ENCODE measurements around the gene RAB3C. TPM values are rescaled to one million over a fixed set of nuclear protein-coding genes. Genes with fewer than 3 reads are reported as not detected.

Gene RAB3C
- total RNA-seq, 1 donor from 2014 or later, result 0.84 TPM

DNA sequence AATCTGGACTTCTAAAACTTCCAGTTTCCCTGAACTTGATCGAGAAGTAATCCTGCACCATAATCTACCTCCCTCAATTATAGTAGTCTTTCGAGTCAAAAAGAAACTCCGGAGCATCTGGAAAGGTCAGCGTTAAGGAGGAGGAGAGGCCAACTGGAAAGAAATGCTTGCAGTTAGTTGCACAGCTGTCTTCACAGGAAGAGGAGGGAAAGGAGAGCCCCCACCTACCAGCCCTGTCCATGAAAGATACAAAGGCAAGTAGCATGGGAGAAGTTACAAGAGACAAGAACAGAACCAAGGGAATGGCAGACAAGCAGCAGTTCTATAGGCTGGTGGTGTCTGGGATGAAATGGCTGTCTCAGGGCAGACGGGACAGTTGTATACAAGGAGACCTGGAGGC, 170.6 kb downstream of the RAB3C start:
- DNase-seq, result no peak
- intact Hi-C loops (cut with micrococcal nuclease), result no loop called here
- ATAC-seq, result no peak

DNA sequence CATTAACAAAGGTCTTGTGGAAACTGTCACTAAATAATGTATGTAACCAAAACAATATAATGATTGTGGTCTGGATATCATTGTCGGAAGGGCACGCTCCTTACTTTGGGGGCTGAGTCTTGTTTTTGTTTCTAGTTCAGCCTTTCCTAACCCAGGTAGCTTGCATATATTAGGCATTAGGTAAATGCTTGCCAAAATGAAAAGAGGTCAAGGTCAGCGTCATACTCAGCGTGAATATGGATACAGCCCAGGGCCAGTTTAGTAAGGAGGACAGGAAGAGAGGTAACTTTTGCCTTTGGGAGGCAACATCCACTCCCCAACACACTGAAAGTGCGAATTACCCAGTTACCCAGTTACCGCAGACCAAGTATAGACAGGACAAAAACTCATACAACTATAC, 171.4 kb downstream of the RAB3C start:
- intact Hi-C loops (cut with micrococcal nuclease), result no loop called here
- no peak for ATAC-seq
- DNase-seq, result no peak

DNA sequence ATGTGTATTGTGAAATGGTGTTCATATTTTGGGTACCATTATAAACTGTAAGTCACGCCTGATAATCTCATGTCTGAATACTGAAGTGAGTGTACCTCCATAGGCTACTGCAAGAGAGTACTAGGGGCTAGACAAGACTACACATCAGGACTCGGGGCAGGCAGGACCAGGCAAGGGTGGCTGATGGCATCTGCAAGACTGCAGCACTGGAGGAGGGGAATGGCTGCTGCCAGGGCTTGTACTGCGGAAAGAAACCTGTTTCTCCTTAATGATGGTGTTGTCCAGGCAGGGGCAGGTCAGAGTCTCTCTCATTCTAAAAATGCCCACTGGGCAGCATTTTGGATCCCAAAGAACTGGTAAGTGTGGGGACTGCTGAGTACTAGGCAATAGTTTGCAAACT, 172.5 kb downstream of the RAB3C start:
- DNase-seq (no peak), ATAC-seq (no peak)
- intact Hi-C loops (cut with micrococcal nuclease), result no loop called here

DNA sequence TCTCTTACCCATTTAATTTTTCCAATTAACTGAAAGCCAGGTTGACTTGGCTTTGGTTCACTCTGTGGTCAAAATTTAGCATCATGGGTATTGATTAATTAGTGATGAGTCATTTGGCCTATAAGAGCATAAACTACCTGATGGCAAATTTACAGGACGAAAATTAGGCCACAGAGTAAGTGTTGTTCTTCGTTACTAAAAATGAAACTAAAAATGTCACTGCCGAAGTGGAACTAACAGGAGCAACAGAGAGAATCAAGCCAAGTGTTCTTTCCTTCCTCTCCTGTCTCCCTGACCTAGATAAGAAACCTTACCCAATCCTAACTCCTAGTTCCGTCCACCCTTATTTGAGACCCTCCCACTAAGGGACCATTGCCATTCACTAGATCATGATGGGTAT, 176.9 kb downstream of the RAB3C start:
- DNase-seq, result no peak
- ATAC-seq, result peak; percentile 76
- intact Hi-C loops (cut with micrococcal nuclease), result no loop called here

DNA sequence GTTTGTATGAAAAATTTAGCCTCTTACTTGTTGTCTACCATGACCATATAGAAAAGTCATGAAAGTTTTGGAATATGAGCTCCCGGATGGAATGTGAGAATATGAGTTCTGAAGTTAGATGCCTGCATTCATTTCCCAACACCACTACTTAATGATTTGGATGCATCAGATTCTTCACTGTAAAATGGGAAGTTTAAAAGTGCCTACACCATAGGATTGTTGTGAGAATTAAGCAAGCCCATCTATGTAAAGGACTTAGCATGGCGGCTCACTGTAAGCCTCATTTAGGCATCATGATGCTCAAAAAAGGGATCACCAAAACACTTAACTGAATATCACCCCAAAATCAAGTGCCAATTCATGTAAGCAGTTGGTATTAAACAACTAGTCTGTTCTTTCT, 177.3 kb downstream of the RAB3C start:
- DNase-seq (no peak), ATAC-seq (no peak)
- intact Hi-C loops (cut with micrococcal nuclease), result no loop called here

DNA sequence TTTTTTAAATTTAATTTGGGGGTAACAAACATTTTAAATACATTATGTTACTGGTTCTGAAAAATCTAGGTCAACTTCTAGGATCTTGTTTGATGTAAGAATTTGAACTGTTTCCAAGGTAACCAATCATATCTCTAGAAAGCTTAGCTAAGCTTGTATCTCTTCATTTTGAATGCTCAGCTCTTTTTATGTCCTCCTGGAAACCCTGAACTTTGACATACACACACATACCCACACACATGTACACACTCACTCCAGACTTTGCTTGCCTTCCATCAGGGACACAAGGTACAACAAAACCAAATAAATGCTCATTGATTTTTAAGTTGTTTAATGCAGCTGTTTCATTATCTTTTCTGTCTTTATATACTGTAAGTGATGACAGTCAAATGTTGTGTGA, 178.5 kb downstream of the RAB3C start:
- intact Hi-C loops (cut with micrococcal nuclease), result no loop called here
- DNase-seq (no peak), ATAC-seq (no peak)

DNA sequence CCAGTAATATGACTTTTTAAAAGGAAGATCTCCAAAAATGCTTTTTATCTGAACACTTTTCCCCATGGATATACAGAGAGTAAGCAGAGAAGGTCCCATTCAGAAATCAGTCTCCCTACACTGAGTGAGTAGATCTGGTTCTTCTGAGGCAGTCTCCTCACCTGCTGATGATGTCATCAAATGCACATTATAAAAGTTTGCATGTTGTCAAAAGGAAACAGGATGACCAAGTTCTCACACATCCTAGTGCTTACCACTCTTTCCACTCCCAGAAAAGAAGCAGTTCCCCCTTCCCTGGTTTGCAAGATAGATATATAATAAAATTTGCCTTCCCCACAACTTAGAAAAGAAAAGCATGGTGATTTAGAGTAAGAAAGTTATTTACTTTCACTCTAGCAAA, 180.5 kb downstream of the RAB3C start:
- DNase-seq (no peak), ATAC-seq (no peak)
- intact Hi-C loops (cut with micrococcal nuclease), result no loop called here

DNA sequence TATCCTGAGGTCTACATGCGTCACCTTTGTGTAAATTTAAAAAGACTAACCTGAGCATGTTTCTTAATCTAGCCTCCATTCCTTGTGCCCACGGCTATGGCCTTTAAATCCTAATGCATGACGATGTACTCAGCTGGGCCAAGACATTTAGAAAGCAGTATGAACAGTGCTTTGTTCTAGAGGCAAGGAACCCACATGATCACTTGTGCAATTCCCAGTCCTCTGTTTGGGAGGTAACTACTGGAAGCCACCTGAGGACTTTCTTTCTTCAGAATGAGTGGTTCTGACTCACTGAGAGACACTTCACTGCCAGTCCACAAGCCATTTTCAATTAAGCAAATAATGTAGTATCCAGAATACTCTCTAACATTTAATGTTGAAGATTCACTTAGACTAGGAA, 181.3 kb downstream of the RAB3C start:
- no peak for DNase-seq
- ATAC-seq, result no peak
- intact Hi-C loops (cut with micrococcal nuclease), result no loop called here

DNA sequence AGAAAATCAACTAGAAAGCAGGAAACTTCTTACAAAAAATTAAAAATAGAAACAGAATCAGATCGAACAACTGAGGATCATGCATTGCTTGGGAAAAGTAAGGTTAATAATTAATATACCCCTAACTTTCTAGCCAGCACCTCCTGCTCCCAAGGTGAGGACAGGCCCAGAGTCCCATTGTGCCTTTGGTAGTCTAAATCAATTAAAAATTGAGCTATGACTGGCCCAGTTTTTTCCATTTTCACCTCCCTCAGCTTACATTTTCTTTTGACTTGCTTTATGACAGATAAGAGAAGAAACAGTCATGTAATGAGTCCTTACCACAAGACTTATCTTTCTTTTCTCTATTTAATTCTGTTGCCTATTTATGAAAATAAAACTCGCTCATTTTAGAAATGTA, 182.2 kb downstream of the RAB3C start:
- ATAC-seq (no peak), DNase-seq (no peak)
- intact Hi-C loops (cut with micrococcal nuclease), result no loop called here

DNA sequence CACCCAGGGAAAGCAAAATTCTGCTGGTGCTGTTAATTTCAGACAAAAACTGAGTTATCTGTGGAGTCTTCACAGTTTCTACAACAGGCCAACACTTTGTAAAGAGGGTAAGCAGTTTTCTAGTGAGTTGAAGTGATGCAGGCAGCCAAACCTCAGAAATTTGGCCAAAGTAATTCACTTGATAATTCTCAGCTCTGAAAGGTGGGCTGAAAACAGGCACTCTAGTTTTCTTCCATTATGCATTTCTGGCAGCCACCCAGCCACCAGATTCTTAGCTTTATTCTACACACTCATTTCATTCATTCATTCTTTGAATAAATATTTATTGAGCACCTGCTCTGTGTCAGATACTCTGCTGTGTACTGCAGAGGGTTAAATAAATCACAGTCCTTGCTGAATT, 184.2 kb downstream of the RAB3C start:
- intact Hi-C loops (cut with micrococcal nuclease), result no loop called here
- ATAC-seq, result no peak
- DNase-seq, result no peak

DNA sequence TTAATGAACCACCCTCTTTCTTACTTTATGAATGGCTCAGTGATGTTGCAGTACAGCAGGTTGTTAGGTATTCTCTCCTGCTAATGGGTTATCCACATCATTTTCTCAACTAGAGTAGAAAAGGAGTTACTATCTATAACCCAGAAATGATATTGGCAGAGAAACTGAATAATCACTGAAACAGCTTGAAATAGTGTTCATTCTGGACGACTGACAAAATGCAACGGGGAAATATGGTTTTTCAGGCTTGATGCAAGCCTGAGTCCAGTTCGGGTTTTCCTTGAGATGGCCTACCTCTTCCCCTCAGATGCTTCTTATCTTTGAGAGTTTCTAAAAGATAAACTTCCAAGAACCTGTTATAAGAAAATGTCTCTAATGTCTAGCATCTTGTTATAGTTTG, 187.3 kb downstream of the RAB3C start:
- intact Hi-C loops (cut with micrococcal nuclease), result no loop called here
- DNase-seq, result no peak
- ATAC-seq, result no peak

DNA sequence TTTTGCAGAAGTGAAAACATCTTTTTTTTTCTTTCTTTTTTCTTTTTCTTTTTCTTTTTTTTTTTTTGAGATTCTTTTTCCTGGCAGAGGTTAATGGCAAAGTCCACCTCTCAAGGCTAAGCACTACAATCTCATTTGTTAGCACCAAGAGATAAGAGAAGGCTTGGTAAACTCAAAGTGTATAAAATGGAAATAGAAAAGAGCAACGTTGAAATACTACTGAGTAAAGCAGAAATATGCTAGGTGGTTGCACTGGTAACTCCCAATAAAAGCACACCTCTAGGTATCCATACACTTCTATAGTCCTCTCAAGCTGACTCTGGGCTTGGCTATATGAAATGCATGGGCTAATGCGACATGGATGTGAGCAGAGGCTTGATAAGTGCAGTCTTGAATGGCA, 188.9 kb downstream of the RAB3C start:
- ATAC-seq, result no peak
- DNase-seq, result no peak
- intact Hi-C loops (cut with micrococcal nuclease), result no loop called here

DNA sequence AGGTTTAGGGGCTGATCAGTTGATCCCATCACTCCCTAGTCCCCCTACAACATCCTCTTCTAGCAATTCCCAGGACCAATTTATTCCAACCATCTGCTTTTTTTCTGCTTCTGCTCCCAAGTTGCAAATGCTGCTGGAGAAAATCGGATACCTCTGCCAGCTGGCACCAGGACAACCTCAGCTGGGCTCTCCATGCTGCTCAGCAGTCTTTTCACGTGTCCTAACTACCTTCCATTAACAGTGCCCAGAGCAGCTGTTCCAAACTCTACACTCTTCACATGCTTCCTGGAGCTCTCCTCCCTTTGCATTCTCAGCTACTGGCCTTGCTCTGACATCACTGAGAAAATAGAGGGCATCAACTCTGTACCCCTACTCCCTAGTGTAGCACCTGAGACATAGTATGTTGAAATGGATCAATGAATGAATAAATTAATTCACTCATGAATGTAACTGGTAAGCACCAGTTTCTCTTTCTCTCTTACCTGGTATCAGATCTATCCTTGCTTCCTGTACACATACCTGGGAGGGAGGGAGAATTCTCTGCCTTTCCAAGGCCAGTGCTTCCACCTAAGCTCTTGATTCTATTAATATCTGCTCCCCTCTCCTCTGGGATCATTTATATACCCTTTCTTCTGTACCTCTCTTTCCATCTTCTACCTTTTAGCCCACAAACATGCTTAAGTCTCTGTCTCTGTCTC, 191.0 kb downstream of the RAB3C start:
- ATAC-seq (peak; percentile 75), DNase-seq (peak; percentile 60)
- intact Hi-C loops (cut with micrococcal nuclease), result no loop called here

DNA sequence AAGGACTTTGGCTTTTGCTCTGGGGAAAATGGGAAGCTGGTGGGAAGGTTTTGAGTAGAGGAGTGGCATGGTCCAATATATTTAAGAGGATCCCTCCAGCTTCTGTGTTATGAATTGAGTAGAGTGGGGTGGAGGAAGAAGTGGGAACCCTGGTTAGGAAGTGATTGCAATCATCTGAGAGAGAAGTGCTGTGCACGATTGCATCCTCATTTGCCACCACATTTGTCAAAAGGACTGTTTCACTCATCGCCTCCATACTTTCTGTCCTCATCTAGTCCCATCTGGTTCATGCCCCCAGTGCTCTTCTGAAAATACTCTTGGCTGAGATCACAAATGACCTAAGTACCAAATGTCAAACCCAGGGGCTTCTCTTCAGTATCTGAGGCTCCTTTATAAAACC, 192.1 kb downstream of the RAB3C start:
- no peak for ATAC-seq

DNA sequence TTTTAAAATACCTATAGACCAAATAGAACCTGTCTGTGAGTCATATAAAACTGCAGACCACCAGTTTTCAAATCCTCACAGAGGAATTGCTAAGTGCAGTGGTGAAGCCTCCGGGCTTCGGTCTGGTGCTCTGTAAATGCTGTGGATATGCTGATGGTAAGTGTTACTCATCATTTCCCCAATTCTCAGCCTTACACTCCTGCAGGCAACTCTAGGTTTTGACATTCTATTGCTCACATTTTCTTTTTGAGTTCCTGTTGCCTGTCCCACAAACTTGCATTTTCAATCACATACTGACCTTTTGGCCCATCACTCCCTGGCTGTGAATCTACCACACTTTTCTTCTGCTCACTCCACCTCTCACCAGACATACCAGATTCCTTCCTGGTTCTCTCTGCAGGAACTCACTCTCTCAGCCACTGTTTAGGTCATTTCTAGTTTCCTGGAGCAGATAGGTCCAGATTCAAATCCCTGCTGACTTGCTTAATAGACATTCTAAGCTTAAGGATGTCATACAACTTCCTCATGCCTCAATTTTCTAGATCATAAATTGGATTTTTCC, 192.9 kb downstream of the RAB3C start:
- ATAC-seq, result no peak
- intact Hi-C loops (cut with micrococcal nuclease), result no loop called here
- no peak for DNase-seq

More for the DNA sequence above, 192.1 kb downstream of the RAB3C start:
- DNase-seq, result no peak
- intact Hi-C loops (cut with micrococcal nuclease), result no loop called here

DNA sequence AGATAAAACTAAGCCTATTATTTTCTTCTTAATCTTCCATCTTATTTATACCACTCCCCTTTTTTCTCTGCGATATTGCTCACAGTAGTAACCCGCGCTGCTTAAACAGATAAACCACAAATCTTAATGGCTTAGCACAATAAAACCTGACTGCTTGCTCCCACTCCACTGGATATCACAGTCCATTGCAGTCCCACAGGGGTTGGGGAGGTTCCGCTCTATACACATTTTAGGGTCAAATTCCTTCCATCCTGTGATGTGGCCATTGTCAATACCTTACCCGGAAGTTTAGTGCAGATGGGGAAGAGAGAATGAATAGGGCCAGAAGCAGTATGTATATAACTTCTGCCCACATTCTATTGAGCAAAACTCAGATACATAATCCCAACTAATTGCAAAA, 193.7 kb downstream of the RAB3C start:
- ATAC-seq, result no peak
- intact Hi-C loops (cut with micrococcal nuclease), result no loop called here

DNA sequence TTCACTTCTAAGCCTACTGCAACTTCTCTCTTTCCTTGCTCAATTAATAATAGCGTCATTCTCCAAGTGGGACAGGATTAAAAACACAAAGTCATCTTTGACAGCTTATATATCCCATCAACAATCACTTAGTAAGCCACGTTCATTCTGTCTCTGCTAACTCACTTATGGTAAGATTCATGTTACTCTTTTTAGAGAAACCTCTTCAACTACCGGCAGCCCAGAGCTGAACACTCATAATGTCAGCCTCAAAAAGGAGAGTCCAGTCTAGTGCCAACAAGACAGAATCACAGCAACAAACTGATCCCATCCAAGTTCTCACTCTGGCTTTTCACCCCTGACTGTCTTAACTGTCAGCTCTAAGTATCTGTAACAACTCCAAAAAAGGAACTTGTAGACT, 196.0 kb downstream of the RAB3C start:
- ATAC-seq (no peak), DNase-seq (no peak)
- intact Hi-C loops (cut with micrococcal nuclease), result no loop called here

More for the DNA sequence above, 193.7 kb downstream of the RAB3C start:
- no peak for DNase-seq

DNA sequence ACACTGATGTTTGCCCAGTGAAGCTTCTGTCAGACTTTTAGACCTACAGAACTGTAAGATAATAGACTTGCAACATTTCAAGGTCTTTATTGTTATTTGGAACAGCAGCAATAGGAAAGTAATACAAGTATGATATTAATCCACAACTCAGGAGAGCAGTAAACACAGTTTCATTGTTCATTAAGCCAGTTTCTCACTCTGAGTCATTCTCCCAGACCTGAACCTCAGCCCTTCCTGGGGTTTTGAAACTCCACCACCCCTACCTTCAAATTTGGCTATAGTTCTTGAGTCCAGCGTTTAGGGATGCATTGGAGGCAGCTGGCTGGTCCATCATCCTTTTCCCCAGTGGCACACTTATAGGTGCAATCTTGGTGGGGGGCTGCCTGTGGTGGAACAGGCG, 203.2 kb downstream of the RAB3C start:
- intact Hi-C loops (cut with micrococcal nuclease), result no loop called here
- ATAC-seq (no peak), DNase-seq (no peak)

DNA sequence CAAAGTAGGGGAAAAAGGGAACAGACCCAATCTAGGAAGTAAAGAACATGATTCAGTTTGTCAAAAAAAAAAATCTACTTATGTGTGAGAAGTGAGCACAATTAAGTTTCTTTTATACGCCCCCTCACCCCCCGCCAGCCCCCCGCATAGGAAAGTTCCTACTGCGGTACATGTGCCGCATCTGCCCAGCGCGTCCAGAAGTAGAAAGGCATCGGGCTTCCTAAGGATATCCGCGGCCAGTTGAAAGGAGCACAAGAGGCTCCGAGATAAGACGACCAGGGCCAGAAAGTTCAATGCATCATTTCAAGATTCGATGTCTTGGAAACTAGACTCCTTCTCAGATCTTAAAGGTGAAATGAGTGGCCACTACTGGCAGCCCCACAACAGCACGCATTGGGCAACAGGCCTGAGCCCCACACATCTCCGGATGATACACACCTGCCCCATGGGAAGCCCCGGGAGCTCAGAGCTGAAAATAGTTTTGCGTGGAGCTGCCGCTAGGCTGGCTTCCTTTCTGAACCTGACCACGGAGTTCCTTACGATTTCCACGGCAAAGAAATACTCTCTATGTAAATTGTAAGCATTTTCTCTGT, 203.9 kb downstream of the RAB3C start:
- no peak for DNase-seq
- intact Hi-C loops (cut with micrococcal nuclease), result no loop called here
- no peak for ATAC-seq

DNA sequence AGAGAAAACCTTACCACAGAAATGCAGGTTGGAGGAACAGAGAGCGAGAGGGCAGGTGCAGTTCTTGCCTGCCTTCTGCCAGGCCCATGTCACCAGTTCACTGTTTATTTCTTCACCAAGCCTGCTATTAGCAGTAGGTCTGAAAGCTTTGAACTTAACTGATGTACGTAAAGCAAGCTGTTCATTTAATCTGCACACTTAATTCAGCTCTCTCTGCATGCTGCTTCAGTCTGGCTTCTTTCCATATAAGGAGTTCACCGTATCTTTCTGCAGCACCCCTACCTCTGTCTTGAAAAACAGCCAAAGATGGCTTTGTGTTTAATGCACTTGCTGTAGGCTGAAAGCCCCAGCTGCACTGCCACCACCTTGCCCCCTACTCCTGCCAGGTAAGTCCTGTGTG, 205.1 kb downstream of the RAB3C start:
- DNase-seq (no peak), ATAC-seq (no peak)
- intact Hi-C loops (cut with micrococcal nuclease), result no loop called here

All from left ventricle myocardium superior (tissue), 1 donor.